A549 (cell line): ENCODE data around the gene SLIT3.

Experiments
- EHMT2 ChIP-seq: fragments of 200-600 bp; sonication (generic); IDR thresholded peaks from 2 replicates; pipeline ENCODE4 v1.6.1; 2016; ENCODE audit warnings: antibody characterized with exemption, low read depth, mild to moderate bottlenecking, moderate library complexity
- EP300 ChIP-seq, 2 experiments: fragments of >200 bp; sonication (Bioruptor Twin); formaldehyde crosslinking; IDR thresholded peaks; 2 replicates in 1 of 2; 3 replicates in 1 of 2; pipeline ENCODE4 v1.6.1; 2016 to 2017
- POLR2A ChIP-seq: IDR thresholded peaks from 2 replicates; pipeline ENCODE4 v1.6.1; 2012; ENCODE audit warnings: mild to moderate bottlenecking, low read length
- RNF2 ChIP-seq: fragments of 200-600 bp; sonication (generic); IDR thresholded peaks from 2 replicates; pipeline ENCODE4 v1.6.1; 2016; ENCODE audit warnings: low read depth, mild to moderate bottlenecking, antibody characterized with exemption, moderate library complexity, borderline replicate concordance
- SMC3 ChIP-seq: fragments of >200 bp; sonication (Bioruptor Twin); formaldehyde crosslinking; IDR thresholded peaks from 3 replicates; pipeline ENCODE4 v1.6.1; 2018; ENCODE audit warnings: inconsistent platforms
- TF ChIP-seq, protein P1 (sequence below): IDR thresholded peaks from 2 replicates; pipeline ENCODE4 v1.6.1; 2012
- TF ChIP-seq, protein P2 (sequence below): fragments of >200 bp; sonication (Bioruptor Twin); formaldehyde crosslinking; IDR thresholded peaks from 3 replicates; pipeline ENCODE4 v1.5.1; 2016
- TF ChIP-seq, protein P3 (sequence below): fragments of 200-600 bp; sonication (generic); IDR thresholded peaks from 2 replicates; pipeline ENCODE4 v1.6.1; 2016; ENCODE audit warnings: antibody characterized with exemption, mild to moderate bottlenecking, moderate library complexity

DNA sequence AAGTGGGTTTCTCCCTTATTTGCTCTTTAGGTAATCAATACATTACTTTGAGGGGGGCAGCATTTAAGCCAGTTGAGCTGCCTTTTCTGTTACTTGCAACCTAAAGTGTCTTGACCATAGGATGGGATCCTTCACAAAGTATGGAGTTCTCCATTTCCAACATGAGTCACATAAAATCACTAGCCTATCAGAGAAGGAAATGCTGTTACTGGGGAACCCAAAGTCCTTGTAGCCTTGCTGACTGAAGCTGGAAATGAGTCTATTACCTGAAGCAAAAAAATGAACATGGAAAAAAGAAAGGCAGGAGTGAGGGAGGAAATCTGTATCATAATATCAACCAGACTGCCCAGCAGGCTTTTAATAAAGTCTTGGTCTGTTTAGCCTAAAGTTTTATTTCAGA, 42.8 kb upstream of the SLIT3 start:
- TF ChIP-seq EHMT2, result no peak
- TF ChIP-seq POLR2A, result no peak
- TF ChIP-seq RNF2, result no peak
- TF ChIP-seq, protein P1, sequence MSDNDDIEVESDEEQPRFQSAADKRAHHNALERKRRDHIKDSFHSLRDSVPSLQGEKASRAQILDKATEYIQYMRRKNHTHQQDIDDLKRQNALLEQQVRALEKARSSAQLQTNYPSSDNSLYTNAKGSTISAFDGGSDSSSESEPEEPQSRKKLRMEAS, result no peak
- TF ChIP-seq, protein P2, sequence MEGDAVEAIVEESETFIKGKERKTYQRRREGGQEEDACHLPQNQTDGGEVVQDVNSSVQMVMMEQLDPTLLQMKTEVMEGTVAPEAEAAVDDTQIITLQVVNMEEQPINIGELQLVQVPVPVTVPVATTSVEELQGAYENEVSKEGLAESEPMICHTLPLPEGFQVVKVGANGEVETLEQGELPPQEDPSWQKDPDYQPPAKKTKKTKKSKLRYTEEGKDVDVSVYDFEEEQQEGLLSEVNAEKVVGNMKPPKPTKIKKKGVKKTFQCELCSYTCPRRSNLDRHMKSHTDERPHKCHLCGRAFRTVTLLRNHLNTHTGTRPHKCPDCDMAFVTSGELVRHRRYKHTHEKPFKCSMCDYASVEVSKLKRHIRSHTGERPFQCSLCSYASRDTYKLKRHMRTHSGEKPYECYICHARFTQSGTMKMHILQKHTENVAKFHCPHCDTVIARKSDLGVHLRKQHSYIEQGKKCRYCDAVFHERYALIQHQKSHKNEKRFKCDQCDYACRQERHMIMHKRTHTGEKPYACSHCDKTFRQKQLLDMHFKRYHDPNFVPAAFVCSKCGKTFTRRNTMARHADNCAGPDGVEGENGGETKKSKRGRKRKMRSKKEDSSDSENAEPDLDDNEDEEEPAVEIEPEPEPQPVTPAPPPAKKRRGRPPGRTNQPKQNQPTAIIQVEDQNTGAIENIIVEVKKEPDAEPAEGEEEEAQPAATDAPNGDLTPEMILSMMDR, result no peak
- no peak for TF ChIP-seq SMC3
- TF ChIP-seq, protein P3, sequence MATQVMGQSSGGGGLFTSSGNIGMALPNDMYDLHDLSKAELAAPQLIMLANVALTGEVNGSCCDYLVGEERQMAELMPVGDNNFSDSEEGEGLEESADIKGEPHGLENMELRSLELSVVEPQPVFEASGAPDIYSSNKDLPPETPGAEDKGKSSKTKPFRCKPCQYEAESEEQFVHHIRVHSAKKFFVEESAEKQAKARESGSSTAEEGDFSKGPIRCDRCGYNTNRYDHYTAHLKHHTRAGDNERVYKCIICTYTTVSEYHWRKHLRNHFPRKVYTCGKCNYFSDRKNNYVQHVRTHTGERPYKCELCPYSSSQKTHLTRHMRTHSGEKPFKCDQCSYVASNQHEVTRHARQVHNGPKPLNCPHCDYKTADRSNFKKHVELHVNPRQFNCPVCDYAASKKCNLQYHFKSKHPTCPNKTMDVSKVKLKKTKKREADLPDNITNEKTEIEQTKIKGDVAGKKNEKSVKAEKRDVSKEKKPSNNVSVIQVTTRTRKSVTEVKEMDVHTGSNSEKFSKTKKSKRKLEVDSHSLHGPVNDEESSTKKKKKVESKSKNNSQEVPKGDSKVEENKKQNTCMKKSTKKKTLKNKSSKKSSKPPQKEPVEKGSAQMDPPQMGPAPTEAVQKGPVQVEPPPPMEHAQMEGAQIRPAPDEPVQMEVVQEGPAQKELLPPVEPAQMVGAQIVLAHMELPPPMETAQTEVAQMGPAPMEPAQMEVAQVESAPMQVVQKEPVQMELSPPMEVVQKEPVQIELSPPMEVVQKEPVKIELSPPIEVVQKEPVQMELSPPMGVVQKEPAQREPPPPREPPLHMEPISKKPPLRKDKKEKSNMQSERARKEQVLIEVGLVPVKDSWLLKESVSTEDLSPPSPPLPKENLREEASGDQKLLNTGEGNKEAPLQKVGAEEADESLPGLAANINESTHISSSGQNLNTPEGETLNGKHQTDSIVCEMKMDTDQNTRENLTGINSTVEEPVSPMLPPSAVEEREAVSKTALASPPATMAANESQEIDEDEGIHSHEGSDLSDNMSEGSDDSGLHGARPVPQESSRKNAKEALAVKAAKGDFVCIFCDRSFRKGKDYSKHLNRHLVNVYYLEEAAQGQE, result no peak
- TF ChIP-seq EP300 (IDR thresholded peaks at IDR 0.05), result no peak
